ENCODE results near the gene MORN1.

DNA sequence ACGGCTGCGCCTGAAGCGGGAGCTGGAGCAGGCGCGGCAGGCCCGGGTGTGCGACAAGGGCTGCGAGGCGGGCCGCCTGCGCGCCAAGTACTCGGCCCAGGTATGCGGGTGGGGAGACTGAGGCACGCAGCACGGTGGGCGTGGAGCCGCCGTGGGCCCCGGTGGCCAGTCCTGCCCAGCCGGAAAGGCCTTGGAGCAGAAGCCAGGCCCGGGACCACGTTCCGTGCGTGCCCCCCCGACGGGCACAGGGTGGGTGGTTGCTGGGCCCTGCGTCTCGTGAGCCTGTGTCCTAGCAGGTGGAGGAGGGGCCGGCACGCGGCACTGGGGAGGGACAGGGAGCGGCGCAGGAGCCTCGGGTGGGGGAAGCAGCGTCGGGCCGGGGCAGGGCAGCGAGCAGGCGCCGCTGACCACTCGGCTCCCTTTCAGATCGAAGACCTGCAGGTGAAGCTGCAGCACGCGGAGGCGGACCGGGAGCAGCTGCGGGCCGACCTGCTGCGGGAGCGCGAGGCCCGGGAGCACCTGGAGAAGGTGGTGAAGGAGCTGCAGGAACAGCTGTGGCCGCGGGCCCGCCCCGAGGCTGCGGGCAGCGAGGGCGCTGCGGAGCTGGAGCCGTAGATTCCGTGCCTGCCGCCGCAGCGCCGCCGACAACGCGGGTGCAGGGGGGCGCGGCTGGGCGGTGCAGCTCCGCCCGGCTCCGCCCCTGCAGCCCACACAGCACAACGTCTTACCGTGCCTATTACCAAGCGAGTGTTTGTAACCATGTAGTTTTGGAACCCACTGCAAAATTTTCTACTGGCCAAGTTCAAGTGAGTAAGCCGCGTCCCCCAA, 85.0 kb downstream of the MORN1 start:
- 0 out of 2 replicates have a peak, but pooled peaks have one; percentile 12 for TF ChIP-seq POLR2AphosphoS5 (IDR thresholded peaks at IDR 0.05; ENCODE audit: borderline replicate concordance, low read depth, low read length)
- no peak for TF ChIP-seq EZH2 (IDR thresholded peaks at IDR 0.05)
- no peak for TF ChIP-seq FOXP2 (optimal IDR thresholded peaks at IDR 0.05; ENCODE audit: control extremely low read depth, extremely low read length, insufficient read depth)

Data from SK-N-MC (cell line).